ENCODE results near the gene ZNF319. TPM values are rescaled to one million over a fixed set of nuclear protein-coding genes. Genes with fewer than 3 reads are reported as not detected.

ZNF319 gene
- total RNA-seq, 1 donor from 2014 or later, result 14.9 TPM

DNA sequence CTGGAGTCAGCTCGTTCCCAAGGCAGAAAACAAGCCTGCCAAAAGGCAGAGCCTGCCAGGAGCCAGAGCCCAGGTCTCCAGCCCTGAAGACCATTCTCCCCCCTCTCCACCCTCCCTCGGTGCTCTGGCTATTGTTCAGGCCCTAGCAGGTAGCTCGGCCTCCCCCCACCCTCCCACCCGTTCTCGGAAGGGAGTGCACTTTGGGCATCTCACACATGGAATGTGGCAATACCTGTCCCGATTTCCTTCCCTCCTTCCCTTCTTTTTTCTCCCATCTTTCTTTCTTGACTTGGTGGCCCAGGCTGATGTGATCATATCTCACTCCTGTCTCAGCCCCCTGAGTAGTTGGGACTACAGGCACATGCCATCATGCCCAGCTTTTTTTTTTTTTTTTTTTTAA is 41.9 kb downstream of the ZNF319 start:
- Mint-ChIP-seq H3K36me3 (ENCODE audit: unreplicated experiment) (no peaks in the 10 kb centered on the region), H3K4me3 (ENCODE audit: unreplicated experiment) (no peak overlapping the region), H3K27me3 (ENCODE audit: unreplicated experiment) (peaks cover 29% of the 10 kb centered on the region), H3K4me1 (ENCODE audit: unreplicated experiment) (no peaks in the 10 kb centered on the region), H3K27ac (ENCODE audit: unreplicated experiment) (no peak overlapping the region), H3K9me3 (ENCODE audit: unreplicated experiment) (no peaks in the 10 kb centered on the region)
- TF ChIP-seq, protein P1, sequence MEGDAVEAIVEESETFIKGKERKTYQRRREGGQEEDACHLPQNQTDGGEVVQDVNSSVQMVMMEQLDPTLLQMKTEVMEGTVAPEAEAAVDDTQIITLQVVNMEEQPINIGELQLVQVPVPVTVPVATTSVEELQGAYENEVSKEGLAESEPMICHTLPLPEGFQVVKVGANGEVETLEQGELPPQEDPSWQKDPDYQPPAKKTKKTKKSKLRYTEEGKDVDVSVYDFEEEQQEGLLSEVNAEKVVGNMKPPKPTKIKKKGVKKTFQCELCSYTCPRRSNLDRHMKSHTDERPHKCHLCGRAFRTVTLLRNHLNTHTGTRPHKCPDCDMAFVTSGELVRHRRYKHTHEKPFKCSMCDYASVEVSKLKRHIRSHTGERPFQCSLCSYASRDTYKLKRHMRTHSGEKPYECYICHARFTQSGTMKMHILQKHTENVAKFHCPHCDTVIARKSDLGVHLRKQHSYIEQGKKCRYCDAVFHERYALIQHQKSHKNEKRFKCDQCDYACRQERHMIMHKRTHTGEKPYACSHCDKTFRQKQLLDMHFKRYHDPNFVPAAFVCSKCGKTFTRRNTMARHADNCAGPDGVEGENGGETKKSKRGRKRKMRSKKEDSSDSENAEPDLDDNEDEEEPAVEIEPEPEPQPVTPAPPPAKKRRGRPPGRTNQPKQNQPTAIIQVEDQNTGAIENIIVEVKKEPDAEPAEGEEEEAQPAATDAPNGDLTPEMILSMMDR (IDR thresholded peaks at IDR 0.05), result no peak
- DNase-seq (ENCODE audit: extremely low spot score, unreplicated experiment), result no peak

DNA sequence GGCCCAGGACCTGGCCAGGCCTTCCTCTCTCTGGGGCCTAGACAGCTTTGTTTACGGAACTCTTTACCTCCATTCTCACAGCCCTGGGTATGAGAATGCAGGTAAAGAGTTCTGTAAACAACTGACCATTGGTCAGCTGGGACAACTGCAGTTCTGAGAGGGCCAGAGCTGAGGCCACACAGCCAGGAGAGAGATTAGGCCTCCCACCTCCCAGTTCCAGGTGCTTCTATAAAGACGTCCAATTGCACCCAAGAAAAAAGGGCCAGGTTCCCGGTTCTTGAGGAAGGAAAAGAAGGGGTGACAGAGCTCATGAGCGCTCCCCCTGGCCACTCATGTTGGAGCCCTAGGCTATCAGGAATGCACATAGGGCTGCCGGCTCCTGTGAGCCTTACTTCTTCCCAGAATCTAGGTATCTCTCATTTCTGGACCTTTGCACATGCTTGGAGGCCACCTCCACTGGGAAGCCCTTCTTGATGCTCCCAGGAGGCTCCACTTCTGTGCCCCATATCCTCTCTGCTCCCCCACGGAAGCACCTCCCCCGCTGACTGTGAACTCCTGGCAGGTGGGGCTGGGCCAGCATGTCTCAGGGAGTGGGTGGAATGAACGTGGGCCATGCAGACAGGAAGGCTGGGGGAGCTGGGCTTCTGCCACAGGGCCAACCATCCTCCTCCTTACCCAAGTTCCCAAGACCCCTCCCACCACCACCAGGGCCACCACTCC is 42.6 kb downstream of the ZNF319 start:
- no peak for DNase-seq (ENCODE audit: extremely low spot score, unreplicated experiment)

GRCh38 chr16:57956924-57957672 is 43.4 kb downstream of the ZNF319 start:
- H3K4me3 Mint-ChIP-seq (ENCODE audit: unreplicated experiment), result no peak overlapping the region
- no peaks in the 10 kb centered on the region for H3K4me1 Mint-ChIP-seq (ENCODE audit: unreplicated experiment)
- TF ChIP-seq, protein P1 (IDR thresholded peaks at IDR 0.05), result no peak
- H3K27ac Mint-ChIP-seq (ENCODE audit: unreplicated experiment), result no peak overlapping the region
- no peaks in the 10 kb centered on the region for H3K9me3 Mint-ChIP-seq (ENCODE audit: unreplicated experiment)
- H3K27me3 Mint-ChIP-seq (ENCODE audit: unreplicated experiment), result peaks cover 21% of the 10 kb centered on the region
- no peaks in the 10 kb centered on the region for H3K36me3 Mint-ChIP-seq (ENCODE audit: unreplicated experiment)
- DNase-seq (ENCODE audit: extremely low spot score, unreplicated experiment), result no peak

More for the DNA sequence above, 42.6 kb downstream of the ZNF319 start:
- TF ChIP-seq, protein P1 (IDR thresholded peaks at IDR 0.05), result no peak
- Mint-ChIP-seq H3K27ac (ENCODE audit: unreplicated experiment) (no peak overlapping the region), H3K4me1 (ENCODE audit: unreplicated experiment) (no peaks in the 10 kb centered on the region), H3K36me3 (ENCODE audit: unreplicated experiment) (no peaks in the 10 kb centered on the region), H3K4me3 (ENCODE audit: unreplicated experiment) (no peak overlapping the region), H3K9me3 (ENCODE audit: unreplicated experiment) (no peaks in the 10 kb centered on the region), H3K27me3 (ENCODE audit: unreplicated experiment) (peaks cover 26% of the 10 kb centered on the region)

GRCh38 chr16:57956270-57956808 is 44.1 kb downstream of the ZNF319 start:
- Mint-ChIP-seq H3K27ac (ENCODE audit: unreplicated experiment) (no peak overlapping the region), H3K27me3 (ENCODE audit: unreplicated experiment) (peaks cover 14% of the 10 kb centered on the region), H3K4me3 (ENCODE audit: unreplicated experiment) (no peak overlapping the region), H3K4me1 (ENCODE audit: unreplicated experiment) (no peaks in the 10 kb centered on the region), H3K9me3 (ENCODE audit: unreplicated experiment) (no peaks in the 10 kb centered on the region), H3K36me3 (ENCODE audit: unreplicated experiment) (no peaks in the 10 kb centered on the region)
- TF ChIP-seq, protein P1 (IDR thresholded peaks at IDR 0.05), result no peak
- DNase-seq (ENCODE audit: extremely low spot score, unreplicated experiment), result no peak
